Measurements from ENCODE around the gene KCND2.

The KCND2 gene

GRCh38 chr7:120797026-120797645, 524.2 kb downstream of the KCND2 start:
- DNase-seq (ENCODE audit: low read depth in 1 of 2, low spot score in 1 of 2), result no peak

DNA sequence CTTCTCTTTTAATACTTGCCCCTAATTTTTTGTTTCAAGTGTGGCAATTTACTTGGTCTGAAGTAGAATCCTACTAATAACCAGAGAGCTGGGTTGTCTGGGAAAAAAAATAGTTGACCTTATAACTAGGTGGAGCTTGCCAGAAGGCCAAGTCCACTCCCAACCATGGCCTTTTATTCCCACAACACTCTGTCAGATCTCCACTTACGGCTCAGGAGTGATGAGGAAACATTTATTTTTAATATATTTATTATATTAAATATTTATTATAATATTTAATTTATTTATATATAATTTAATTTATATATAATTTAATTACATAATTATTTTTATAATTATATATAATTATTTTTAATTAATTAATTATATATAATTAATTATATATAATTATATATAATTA, 526.2 kb downstream of the KCND2 start:
- DNase-seq (ENCODE audit: low read depth in 1 of 2, low spot score in 1 of 2), result no peak

Data from activated CD4-positive, alpha-beta T cell treated with anti-CD3 and anti-CD28 coated beads, Interleukin-2, amount 50 U/mL, for 24 hours (primary cell).